Lung (tissue), 12 donors: ENCODE measurements around the gene UST. TPM values are rescaled to one million over a fixed set of nuclear protein-coding genes. Genes with fewer than 3 reads are reported as not detected.
A peak's percentile ranks its signal among the peaks of the same experiment; 100 is the strongest.
"Not testable (repeated sequence)": the region's sequence is repeated elsewhere in the genome, so short reads cannot be mapped to it uniquely, and the experiment has no call there.

ENCODE experiments used
- ATAC-seq: fragments of 200-7000 bp; cut with Tn5 transposase; one replicate; pipeline ENCODE4 v1.9.1; 2020; ENCODE audit warnings: moderate number of reproducible peaks; ENCODE audit not compliant: insufficient read depth, low FRiP score
- DNase-seq, 3 donors: peaks; one replicate each; pipeline ENCODE4 v3.0.0-alpha.2; 2013 to 2017
- H3K27ac ChIP-seq, 2 donors: one replicate each; pipeline ENCODE4 v1.5.1; 2013; ENCODE audit warnings: mild to moderate bottlenecking in 2 of 2, moderate library complexity in 2 of 2, control low read depth in 1 of 2, inconsistent platforms in 1 of 2, low read depth in 1 of 2, low read length in 1 of 2
- H3K27me3 ChIP-seq, 3 donors: one replicate each; pipeline ENCODE4 v1.5.1; 2013; ENCODE audit warnings: low read length in 2 of 3; ENCODE audit not compliant: control insufficient read depth in 3 of 3, insufficient read depth in 3 of 3
- H3K36me3 ChIP-seq, 4 donors: one replicate each; pipeline ENCODE4 v1.5.1; 2013; ENCODE audit warnings: low read length in 4 of 4, mild to moderate bottlenecking in 1 of 4, moderate library complexity in 1 of 4; ENCODE audit not compliant: control insufficient read depth in 4 of 4, insufficient read depth in 4 of 4
- H3K4me1 ChIP-seq, 5 donors: one replicate each; pipeline ENCODE4 v1.5.1; 2013; ENCODE audit warnings: low read length in 5 of 5, mild to moderate bottlenecking in 2 of 5, moderate library complexity in 1 of 5; ENCODE audit not compliant: control insufficient read depth in 5 of 5, insufficient read depth in 5 of 5
- H3K4me3 ChIP-seq: one replicate; pipeline ENCODE4 v1.5.1; 2013; ENCODE audit warnings: mild to moderate bottlenecking, control low read depth, moderate library complexity
- H3K9ac ChIP-seq, 2 donors: one replicate each; pipeline ENCODE4 v1.5.1; 2013; ENCODE audit warnings: low read length in 2 of 2, control low read depth in 1 of 2; ENCODE audit not compliant: insufficient read depth in 1 of 2
- H3K9me3 ChIP-seq, 4 donors: one replicate each; pipeline ENCODE4 v1.5.1; 2013; ENCODE audit warnings: low read length in 3 of 4, mild to moderate bottlenecking in 1 of 4, moderate library complexity in 1 of 4; ENCODE audit not compliant: control insufficient read depth in 4 of 4, insufficient read depth in 3 of 4
- WGBS, 2 donors: extraction: QIAGEN DNeasy Blood & Tissue Kit; methylation state at CpG; one replicate each; pipeline ENCODE4 v1.1.7; 2013; 5-methylcytosine and 5-hydroxymethylcytosine counted together
- polyA plus RNA-seq, 2 donors: library from polyadenylated mRNA; stranded (reverse); fragments of 200-250 nt; gene quantifications; one replicate each; pipeline ENCODE4 v1.2.1, GENCODE V29; 2013
- total RNA-seq, 2 donors: library from RNA; depleted of rRNA in 1 of 2; stranded (reverse); fragments of >200 nt in 1 of 2; gene quantifications; one replicate each; pipeline ENCODE4 v1.2.1, GENCODE V29; 2014 to 2021
- TF ChIP-seq, protein P1 (sequence below): IDR thresholded peaks from 2 replicates; pipeline ENCODE4 v1.5.1; 2012; ENCODE audit warnings: mild to moderate bottlenecking; ENCODE audit errors: control extremely low read depth, extremely low read depth
- donor health status: control.
- donor health status: control.
- donor health status: Bipolar disorder and iron deficiency.
- donor health status: healthy.
- donor health status: DM: yes; HTN: yes; CAD: no.

UST gene
- total and polyA plus RNA-seq, 4 donors: 4.5 to 24.0 (median 7.1) TPM

DNA sequence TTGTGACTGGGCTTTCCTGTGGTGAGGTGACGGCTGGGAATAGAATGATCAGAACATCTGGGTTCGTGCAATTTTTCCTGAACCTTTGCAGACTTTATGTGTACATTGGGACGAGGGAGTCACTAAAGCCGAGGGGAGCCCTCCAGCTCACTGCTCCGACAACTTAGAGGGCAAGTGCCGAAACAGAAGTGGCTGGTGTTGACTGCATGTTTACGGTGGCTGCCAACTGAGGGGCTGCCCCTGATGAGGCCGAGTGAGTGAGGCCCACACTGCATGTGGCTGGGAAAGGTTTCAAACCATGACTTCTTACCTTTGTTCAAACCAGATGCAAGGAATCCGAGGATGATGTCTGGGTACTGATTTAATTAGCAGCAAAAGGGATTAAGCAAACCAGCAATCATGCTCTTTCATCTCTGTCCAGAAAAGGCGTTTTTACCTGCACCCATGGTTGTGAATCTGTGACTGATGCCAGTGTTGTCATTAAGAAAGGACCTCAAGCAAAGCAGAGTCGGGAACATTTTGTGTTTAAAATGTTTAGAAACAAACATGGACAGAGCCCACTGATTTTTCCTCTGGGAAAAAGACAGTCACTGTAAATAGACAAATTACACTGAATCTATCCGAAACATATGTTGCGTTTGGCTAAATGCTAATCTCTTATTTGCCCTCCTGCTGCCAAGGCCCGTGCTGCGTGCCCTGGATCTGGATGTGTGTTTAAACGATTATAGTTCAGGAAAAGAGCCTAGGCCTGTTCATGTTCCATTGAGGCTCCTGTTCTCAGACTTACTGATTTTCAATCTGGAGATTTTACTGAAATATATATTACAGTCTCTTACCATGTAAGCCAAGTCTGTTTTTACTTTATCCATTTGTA lies 105.1 kb downstream of the UST start:
- peaks cover 0 to 18% (median 6%) of the 10 kb centered on the region in 5 donors for H3K4me1 ChIP-seq
- H3K27me3 ChIP-seq: no peaks in the 10 kb centered on the region
- no peak for ATAC-seq
- 81 to 88% methylated on average over 16 of the region's 16 CpGs for WGBS, 2 donors
- H3K9me3 ChIP-seq: no peaks in the 10 kb centered on the region
- no peak overlapping the region for H3K9ac ChIP-seq
- H3K4me3 ChIP-seq: no peak overlapping the region
- TF ChIP-seq, protein P1, sequence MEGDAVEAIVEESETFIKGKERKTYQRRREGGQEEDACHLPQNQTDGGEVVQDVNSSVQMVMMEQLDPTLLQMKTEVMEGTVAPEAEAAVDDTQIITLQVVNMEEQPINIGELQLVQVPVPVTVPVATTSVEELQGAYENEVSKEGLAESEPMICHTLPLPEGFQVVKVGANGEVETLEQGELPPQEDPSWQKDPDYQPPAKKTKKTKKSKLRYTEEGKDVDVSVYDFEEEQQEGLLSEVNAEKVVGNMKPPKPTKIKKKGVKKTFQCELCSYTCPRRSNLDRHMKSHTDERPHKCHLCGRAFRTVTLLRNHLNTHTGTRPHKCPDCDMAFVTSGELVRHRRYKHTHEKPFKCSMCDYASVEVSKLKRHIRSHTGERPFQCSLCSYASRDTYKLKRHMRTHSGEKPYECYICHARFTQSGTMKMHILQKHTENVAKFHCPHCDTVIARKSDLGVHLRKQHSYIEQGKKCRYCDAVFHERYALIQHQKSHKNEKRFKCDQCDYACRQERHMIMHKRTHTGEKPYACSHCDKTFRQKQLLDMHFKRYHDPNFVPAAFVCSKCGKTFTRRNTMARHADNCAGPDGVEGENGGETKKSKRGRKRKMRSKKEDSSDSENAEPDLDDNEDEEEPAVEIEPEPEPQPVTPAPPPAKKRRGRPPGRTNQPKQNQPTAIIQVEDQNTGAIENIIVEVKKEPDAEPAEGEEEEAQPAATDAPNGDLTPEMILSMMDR: no peak
- no peak for DNase-seq
- H3K36me3 ChIP-seq: no peaks in the 10 kb centered on the region
- no peak overlapping the region for H3K27ac ChIP-seq

DNA sequence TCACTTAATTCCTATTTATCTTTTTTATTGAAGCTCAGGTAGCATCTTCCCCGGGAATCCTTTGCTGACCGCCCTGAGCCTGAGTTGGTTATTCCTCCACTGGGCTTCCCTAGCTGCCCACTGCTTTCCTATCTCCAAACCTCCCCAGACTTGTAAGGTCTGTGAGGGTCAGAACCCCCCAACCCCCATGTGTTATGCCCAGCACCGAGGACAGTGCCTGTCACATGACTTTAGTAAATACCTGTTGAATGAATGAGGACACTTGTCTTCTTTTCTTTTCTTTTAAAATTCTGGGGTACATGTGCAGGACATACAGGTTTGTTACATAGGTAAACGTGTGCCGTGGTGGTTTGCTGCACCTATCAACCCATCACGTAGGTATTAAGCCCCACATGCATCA lies 105.9 kb downstream of the UST start:
- WGBS, 2 donors: 89 to 93% methylated on average over 6 of the region's 6 CpGs
- ATAC-seq (no peak), DNase-seq (no peak)
- no peak overlapping the region for H3K27ac ChIP-seq
- H3K9ac ChIP-seq: no peak overlapping the region
- no peaks in the 10 kb centered on the region for H3K27me3 ChIP-seq
- no peak overlapping the region for H3K4me3 ChIP-seq
- H3K9me3 ChIP-seq: no peaks in the 10 kb centered on the region
- TF ChIP-seq, protein P1: no peak
- peaks cover 0 to 14% (median 5%) of the 10 kb centered on the region in 5 donors for H3K4me1 ChIP-seq
- H3K36me3 ChIP-seq: no peaks in the 10 kb centered on the region

DNA sequence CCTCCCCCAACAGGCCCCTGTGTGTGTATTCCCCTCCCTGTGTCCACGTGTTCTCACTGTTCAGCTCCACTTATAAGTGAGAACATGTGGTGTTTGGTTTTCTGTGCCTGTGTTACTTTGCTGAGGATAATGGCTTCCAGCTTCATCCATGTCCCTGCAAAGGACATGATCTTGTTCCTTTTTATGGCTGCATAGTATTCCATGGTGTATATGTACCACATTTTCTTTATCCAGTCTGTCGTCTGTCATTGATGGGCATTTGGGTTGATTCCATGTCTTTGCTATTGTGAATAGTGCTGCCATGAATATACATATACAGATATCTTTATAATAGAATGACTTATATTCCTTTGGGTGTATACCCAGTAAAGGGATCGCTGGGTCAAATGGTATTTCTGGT lies 106.3 kb downstream of the UST start:
- H3K36me3 ChIP-seq, H3K9me3 ChIP-seq, DNase-seq, H3K9ac ChIP-seq, H3K27me3 ChIP-seq, H3K27ac ChIP-seq, H3K4me3 ChIP-seq, ATAC-seq: not testable (repeated sequence)
- WGBS, 2 donors: 95 to 98% methylated on average over 3 of the region's 3 CpGs
- peaks cover 0 to 14% (median 4%) of the 10 kb centered on the region in 5 donors for H3K4me1 ChIP-seq

DNA sequence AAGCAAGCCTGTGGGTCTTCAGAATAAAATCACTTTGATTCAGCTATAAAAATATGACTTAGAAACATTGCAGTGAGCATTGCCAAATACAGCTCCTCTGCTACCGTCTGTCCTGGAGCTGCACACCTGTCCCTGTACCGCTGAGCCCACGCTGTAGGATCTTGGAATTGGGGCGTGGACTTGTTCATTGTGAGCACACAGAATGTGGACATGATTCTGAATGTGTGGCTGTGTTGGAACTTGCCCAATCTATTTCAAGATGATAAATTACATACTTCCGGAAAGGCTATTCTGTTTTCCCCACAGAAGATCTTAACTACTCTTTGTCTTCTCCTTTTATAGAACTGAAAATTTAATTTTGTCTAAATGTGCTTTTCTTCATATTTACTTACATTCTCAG lies 107.3 kb downstream of the UST start:
- H3K27ac ChIP-seq: no peak overlapping the region
- H3K4me1 ChIP-seq: peaks cover 0 to 14% (median 2%) of the 10 kb centered on the region in 5 donors
- H3K9ac ChIP-seq: no peak overlapping the region
- ATAC-seq: no peak
- WGBS, 2 donors: 7 to 26% methylated on average over 5 of the region's 5 CpGs
- DNase-seq: peak in 1 of 3 donors; percentile 67
- H3K27me3 ChIP-seq: no peaks in the 10 kb centered on the region
- H3K4me3 ChIP-seq: no peak overlapping the region
- H3K9me3 ChIP-seq: no peaks in the 10 kb centered on the region
- H3K36me3 ChIP-seq: no peaks in the 10 kb centered on the region
- TF ChIP-seq, protein P1: no peak
